ENCODE data around the gene TEDDM1.
"Not testable (repeated sequence)": the region's sequence is repeated elsewhere in the genome, so short reads cannot be mapped to it uniquely, and the experiment has no call there.

The TEDDM1 gene

GRCh38 chr1:182380199-182380598 is 20.3 kb downstream of the TEDDM1 start:
- DNase-seq (ENCODE audit: low spot score), result no peak

DNA sequence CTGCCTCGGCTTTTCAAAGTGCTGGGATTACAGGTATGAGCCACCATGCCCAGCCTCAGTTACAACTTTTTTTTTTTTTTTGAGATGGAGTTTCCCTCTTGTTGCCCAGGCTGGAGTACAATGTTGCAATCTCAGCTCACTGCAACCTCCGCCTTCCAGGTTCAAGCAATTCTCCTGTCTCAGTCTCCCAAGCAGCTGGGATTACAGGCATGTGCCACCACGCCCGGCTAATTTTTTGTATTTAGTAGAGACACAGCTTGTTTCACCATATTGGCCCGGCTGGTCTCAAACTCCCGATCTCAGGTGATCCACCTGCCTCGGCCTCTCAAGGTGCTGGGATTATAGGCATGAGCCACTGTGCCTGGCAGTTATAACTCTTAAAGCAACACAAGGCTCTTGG is 20.7 kb downstream of the TEDDM1 start:
- not testable (repeated sequence) for DNase-seq (ENCODE audit: low spot score)

- DNase-seq (ENCODE audit: low spot score), result peak; percentile 14
These were observed 23.4 kb downstream of the TEDDM1 start for GRCh38 chr1:182376936-182377574.

- no peak for DNase-seq (ENCODE audit: low spot score)
These were observed 26.2 kb downstream of the TEDDM1 start for GRCh38 chr1:182374101-182374834.

GRCh38 chr1:182370532-182370931 is 29.9 kb downstream of the TEDDM1 start:
- no peak for DNase-seq (ENCODE audit: low spot score)

GRCh38 chr1:182368903-182369302 is 31.6 kb downstream of the TEDDM1 start:
- DNase-seq (ENCODE audit: low spot score), result no peak

- no peak for DNase-seq (ENCODE audit: low spot score)
These were observed 32.1 kb downstream of the TEDDM1 start for GRCh38 chr1:182368358-182368757.

GRCh38 chr1:182367926-182368325 is 32.5 kb downstream of the TEDDM1 start:
- DNase-seq (ENCODE audit: low spot score), result no peak

- no peak for DNase-seq (ENCODE audit: low spot score)
These were observed 33.9 kb downstream of the TEDDM1 start for GRCh38 chr1:182366596-182366995.

DNA sequence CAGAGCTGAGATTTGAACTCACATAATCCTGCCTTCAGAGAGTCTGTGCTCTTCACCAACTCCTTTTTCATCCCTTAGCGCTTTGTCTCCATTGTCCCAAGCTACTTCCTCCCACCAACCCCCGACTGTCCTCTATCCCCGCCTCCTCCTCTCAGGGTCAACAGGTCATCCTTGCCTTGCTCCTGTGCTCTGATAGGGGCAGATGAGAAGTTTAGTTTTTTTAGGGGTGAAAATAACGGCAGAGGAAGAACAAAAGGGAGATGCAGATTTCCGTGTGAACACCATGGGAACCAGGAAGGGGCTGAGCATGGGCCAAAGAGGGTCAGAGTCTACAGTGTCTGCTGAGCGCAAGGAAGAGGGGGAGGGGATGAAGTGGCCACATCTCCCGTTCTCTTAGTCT is 40.8 kb downstream of the TEDDM1 start:
- no peak for DNase-seq (ENCODE audit: low spot score)

DNA sequence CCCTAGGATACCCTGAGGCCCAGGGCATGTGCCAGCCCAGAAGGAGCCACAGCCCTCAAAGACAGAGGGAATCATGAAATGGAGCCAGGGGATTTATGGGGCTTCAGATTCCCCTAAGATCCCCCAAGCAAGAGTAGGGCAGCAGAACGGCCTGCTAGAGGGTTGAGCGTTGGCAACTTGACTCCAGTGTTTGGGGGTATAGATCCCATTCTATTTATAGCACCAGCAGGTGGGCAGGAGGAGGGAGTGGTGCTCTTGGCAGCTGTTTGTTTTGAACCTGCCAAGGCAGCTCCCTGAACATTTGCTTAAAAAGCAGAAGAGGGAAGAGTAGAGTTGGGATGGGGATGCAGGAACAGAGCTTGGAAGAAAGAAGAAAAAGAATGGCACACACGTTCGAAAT is 42.6 kb downstream of the TEDDM1 start:
- no peak for DNase-seq (ENCODE audit: low spot score)

DNA sequence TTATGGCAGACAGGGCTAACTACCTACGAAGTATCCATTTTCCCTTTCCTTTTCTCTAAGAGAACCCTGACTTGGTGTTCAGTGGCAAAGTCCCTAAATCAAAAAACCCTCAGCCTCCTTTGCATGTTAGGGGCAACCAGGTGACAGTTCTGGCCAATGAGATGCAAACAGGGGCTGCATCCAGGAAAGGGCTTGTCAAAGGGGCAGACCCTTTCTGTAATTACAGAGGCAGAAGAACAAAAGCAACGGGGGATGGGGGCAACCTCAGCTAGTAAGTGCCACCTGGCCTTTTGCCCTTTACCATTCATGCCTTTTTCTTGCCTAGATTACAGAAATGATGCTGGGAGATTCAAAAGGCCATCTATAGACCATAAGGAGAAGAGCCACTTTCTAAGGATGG is 43.3 kb downstream of the TEDDM1 start:
- DNase-seq (ENCODE audit: low spot score), result no peak

DNA sequence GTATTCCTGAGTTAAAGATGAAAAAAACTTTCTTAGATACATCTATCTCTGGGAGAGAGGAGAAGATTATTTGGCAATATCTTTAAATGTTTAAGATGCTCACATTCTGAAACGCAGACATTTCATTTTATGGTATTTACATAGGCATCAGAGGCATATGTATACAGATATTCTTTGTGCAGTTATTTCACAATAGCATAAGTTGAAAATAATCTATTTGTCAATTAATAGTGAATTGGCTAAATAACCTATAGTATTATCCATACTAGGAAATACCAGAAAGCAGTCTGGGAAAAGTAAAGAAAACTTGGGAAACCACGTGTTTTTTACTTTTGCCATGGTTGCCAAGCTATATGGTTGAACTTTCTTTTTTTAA is 44.8 kb downstream of the TEDDM1 start:
- no peak for DNase-seq (ENCODE audit: low spot score)

DNA sequence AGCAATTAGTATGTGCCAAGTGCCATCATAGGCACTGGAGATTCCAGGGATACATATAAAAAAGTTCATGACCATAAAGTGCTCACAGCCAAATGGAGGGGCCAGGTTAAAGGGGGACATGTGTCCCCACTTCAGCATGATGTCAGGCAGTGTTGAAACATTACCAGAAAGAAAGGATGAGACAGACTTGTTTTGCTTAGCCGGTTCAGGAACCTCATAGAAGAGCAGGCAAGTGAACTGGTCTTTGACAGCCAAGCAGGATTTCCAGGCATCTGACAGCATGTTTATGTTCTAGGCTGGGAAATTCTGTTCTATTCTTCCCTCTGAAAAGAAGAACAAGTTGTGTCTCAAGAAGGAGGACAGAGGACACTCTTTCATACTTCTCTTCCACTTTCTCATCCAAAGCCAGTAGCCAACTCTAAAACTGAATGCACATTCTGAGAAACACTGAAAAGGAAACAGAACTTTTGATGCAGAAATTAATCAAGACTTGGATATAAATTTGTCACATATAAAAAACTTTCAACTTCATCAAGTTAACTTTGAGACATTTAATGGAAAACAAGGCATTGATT is 48.6 kb downstream of the TEDDM1 start:
- no peak for DNase-seq (ENCODE audit: low spot score)

DNA sequence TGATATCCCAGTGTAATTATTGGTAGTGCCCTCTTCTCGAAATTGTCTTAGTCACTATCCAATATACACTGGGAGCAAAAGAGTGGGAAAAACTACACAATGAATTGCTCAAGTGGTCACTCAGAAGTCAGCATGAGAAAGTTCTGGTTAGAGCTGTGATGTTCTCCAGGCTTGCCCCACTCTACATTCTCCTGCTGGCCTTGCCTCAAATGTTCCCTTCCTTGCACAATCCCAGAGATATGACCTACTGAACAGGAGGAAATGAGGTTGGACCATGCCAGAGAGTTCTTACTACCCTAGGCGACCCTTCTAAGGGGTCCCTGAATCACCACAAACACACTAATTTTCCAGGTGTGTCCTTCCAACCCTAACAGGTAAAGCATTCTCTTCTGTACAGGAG is 49.6 kb downstream of the TEDDM1 start:
- no peak for DNase-seq (ENCODE audit: low spot score)

- DNase-seq (ENCODE audit: low spot score), result peak; percentile 48
These were observed 51.3 kb downstream of the TEDDM1 start for GRCh38 chr1:182348961-182349747.

All from AG20443 (cell line).